ENCODE measurements around the gene C5orf47.

C5orf47 gene

DNA sequence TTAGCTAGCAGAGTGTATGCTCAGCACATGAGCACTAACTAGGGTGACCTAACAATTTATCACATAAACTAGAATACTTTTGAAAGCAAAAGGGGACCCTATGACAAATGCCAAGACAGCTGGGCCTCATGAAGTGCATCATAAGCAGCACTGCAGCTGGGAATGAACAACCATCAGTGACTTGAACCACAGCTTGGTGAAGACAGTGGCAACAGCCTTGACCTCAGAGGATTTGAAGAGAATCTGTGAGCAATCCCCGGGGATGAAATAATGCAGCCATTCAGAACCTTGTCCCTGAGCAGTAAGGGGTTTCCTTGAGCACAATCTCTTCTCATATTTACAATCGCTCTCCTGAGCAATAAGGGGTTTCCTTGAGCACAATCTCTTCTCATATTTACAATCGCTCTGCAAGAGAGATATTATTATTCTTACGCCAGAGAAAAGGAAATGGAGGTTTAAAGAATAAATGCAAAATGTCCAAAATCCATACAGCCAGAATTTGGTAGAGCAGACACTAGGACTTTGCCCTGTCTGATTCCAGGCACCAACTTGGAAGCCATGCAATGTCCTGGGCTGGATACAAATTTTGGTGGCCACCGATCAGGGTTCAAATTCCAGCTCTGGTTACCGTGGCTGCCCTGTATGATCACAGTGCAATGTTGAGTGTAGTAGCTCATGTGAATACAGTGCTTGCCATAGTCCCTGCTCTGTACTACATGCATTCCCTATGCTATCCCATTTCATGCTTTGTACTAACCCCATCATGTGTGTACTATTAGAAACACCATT, 55.7 kb downstream of the C5orf47 start:
- Histone ChIP-seq H3K27me3 (ENCODE audit: control insufficient read depth in 3 of 3, insufficient read depth in 3 of 3, low read depth in 1 of 3, low read length in 3 of 3) (peaks cover 0 to 2% (median 0%) of the 10 kb centered on the region in 3 experiments), H2AK5ac (ENCODE audit: low read depth, low read length) (no peak overlapping the region), H3K79me1 (ENCODE audit: low read depth, low read length) (no peaks in the 10 kb centered on the region), H3K36me3 (replicated peaks in 1 of 2; ENCODE audit: control insufficient read depth in 2 of 2, insufficient read depth in 2 of 2, low read length in 2 of 2) (no peaks in the 10 kb centered on the region), H3K18ac (ENCODE audit: low read length) (no peak overlapping the region), H3K27ac (replicated peaks; ENCODE audit: low read length) (no peak overlapping the region), H2BK5ac (ENCODE audit: low read length) (no peak overlapping the region), H3K4me3 (ENCODE audit: low read length in 2 of 2) (no peak overlapping the region), H3K4me1 (ENCODE audit: control insufficient read depth in 2 of 2, insufficient read depth in 1 of 2, low read depth in 1 of 2, low read length in 2 of 2) (no peaks in the 10 kb centered on the region), H2BK15ac (ENCODE audit: low read length) (no peak overlapping the region), H2BK12ac (ENCODE audit: low read length) (no peak overlapping the region), H3K23ac (ENCODE audit: low read depth, low read length, poor library complexity) (no peak overlapping the region), H3K9ac (ENCODE audit: low read depth, low read length, poor library complexity) (no peak overlapping the region), H3K9me3 (replicated peaks in 1 of 2; ENCODE audit: control insufficient read depth in 2 of 2, insufficient read depth in 1 of 2, low read depth in 1 of 2, low read length in 2 of 2) (no peaks in the 10 kb centered on the region), H2AFZ (ENCODE audit: low read length) (no peak overlapping the region), H2BK120ac (ENCODE audit: low read depth, low read length) (no peak overlapping the region), H3K4me2 (ENCODE audit: insufficient read depth, low read length, poor library complexity, severe bottlenecking) (no peak overlapping the region), H3K4ac (ENCODE audit: low read length) (no peak overlapping the region), H4K8ac (ENCODE audit: low read depth, low read length) (no peak overlapping the region), H3K14ac (ENCODE audit: low read length) (no peak overlapping the region), H4K91ac (ENCODE audit: low read depth, low read length, poor library complexity) (no peak overlapping the region)
- DNase-seq (ENCODE audit: low spot score) = no peak
- no CpG with 5 or more reads among the region's 6 CpGs for WGBS, 2 donors (ENCODE audit: extremely low coverage in 2 of 2, insufficient read length in 2 of 2, insufficient replicate concordance in 1 of 2)

DNA sequence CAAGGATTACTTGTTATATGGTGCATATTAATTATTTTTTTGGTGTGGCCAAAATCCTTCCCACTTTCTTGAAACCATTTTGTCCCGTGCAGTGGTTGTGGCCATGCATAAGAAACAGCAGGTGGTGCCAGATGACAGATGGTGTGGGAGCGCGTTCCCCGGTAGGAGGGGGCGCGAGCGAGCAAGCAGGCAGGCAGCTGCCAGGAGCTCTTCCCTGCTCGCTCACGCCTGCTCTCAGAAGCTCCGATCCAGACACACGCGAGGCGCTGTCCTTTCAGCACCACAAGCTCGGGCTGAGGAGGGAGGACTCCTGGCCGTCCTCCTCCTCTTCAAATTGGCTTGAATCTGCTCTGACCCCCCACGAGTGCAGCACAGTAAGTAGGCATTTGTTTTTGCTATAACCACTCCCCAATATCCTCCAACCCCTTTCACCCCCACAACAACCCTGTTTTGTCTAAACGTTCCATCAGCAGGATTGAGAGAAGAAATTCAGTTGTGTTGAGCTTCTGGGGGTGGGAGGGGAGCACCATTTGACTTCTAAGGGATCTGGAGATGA, 56.6 kb downstream of the C5orf47 start, which contains the start of gene NSG2:
Gene NSG2, plus strand, starts transcription at position 237 of the 556 bp plus-strand sequence. CDS start 1,050 bp downstream, outside the sequence.
- no peak within 1 kb of the TSS for H3K4me2 ChIP-seq (ENCODE audit: insufficient read depth, low read length, poor library complexity, severe bottlenecking)

DNA sequence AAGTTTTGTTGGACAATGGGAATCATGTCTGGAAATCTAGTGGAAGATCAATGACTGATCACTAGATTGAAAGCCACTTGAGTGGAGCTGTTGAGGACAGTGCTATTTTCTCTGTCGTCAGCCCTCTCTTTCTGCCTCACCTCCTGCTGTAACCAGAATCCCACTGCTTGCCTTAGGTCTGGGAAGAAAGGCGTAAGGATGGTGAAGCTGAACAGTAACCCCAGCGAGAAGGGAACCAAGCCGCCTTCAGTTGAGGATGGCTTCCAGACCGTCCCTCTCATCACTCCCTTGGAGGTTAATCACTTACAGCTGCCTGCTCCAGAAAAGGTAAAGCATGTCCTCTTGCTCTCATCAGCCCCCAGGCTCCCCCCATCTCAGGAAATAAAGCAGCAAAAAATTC, 57.6 kb downstream of the C5orf47 start:
- Histone ChIP-seq H3K9ac (ENCODE audit: low read depth, low read length, poor library complexity) (no peak overlapping the region), H2BK120ac (ENCODE audit: low read depth, low read length) (no peak overlapping the region), H2AFZ (ENCODE audit: low read length) (no peak overlapping the region), H3K23ac (ENCODE audit: low read depth, low read length, poor library complexity) (no peak overlapping the region), H4K91ac (ENCODE audit: low read depth, low read length, poor library complexity) (no peak overlapping the region), H2BK5ac (ENCODE audit: low read length) (no peak overlapping the region), H3K27ac (replicated peaks; ENCODE audit: low read length) (no peak overlapping the region), H2BK15ac (ENCODE audit: low read length) (no peak overlapping the region), H3K9me3 (replicated peaks in 1 of 2; ENCODE audit: control insufficient read depth in 2 of 2, insufficient read depth in 1 of 2, low read depth in 1 of 2, low read length in 2 of 2) (no peaks in the 10 kb centered on the region), H3K36me3 (replicated peaks in 1 of 2; ENCODE audit: control insufficient read depth in 2 of 2, insufficient read depth in 2 of 2, low read length in 2 of 2) (no peaks in the 10 kb centered on the region), H2BK12ac (ENCODE audit: low read length) (no peak overlapping the region), H2AK5ac (ENCODE audit: low read depth, low read length) (no peak overlapping the region), H3K18ac (ENCODE audit: low read length) (no peak overlapping the region), H3K14ac (ENCODE audit: low read length) (no peak overlapping the region), H3K27me3 (ENCODE audit: control insufficient read depth in 3 of 3, insufficient read depth in 3 of 3, low read depth in 1 of 3, low read length in 3 of 3) (peaks cover 0 to 2% (median 0%) of the 10 kb centered on the region in 3 experiments), H4K8ac (ENCODE audit: low read depth, low read length) (no peak overlapping the region), H3K4me3 (ENCODE audit: low read length in 2 of 2) (no peak overlapping the region), H3K4ac (ENCODE audit: low read length) (no peak overlapping the region), H3K79me1 (ENCODE audit: low read depth, low read length) (no peaks in the 10 kb centered on the region), H3K4me1 (ENCODE audit: control insufficient read depth in 2 of 2, insufficient read depth in 1 of 2, low read depth in 1 of 2, low read length in 2 of 2) (no peaks in the 10 kb centered on the region), H3K4me2 (ENCODE audit: insufficient read depth, low read length, poor library complexity, severe bottlenecking) (no peak overlapping the region)
- WGBS, 2 donors (ENCODE audit: extremely low coverage in 2 of 2, insufficient read length in 2 of 2, insufficient replicate concordance in 1 of 2) = no CpG with 5 or more reads among the region's 5 CpGs
- DNase-seq (ENCODE audit: low spot score) = no peak

More for the DNA sequence above, 56.6 kb downstream of the C5orf47 start, which contains the start of gene NSG2:
- Histone ChIP-seq H2BK12ac (ENCODE audit: low read length) (no peak within 1 kb of the TSS), H3K14ac (ENCODE audit: low read length) (no peak within 1 kb of the TSS), H3K27me3 (ENCODE audit: control insufficient read depth in 3 of 3, insufficient read depth in 3 of 3, low read depth in 1 of 3, low read length in 3 of 3) (peaks cover 0 to 2% (median 0%) of the 10 kb centered on the region in 3 experiments), H3K4me3 (ENCODE audit: low read length in 2 of 2) (no peak within 1 kb of the TSS), H2BK15ac (ENCODE audit: low read length) (no peak within 1 kb of the TSS), H3K9ac (ENCODE audit: low read depth, low read length, poor library complexity) (no peak within 1 kb of the TSS), H3K18ac (ENCODE audit: low read length) (no peak within 1 kb of the TSS), H3K79me1 (ENCODE audit: low read depth, low read length) (no peaks in the 10 kb centered on the region), H3K27ac (replicated peaks; ENCODE audit: low read length) (no peak within 1 kb of the TSS), H3K9me3 (replicated peaks in 1 of 2; ENCODE audit: control insufficient read depth in 2 of 2, insufficient read depth in 1 of 2, low read depth in 1 of 2, low read length in 2 of 2) (no peaks in the 10 kb centered on the region), H2BK120ac (ENCODE audit: low read depth, low read length) (no peak within 1 kb of the TSS), H3K4me1 (ENCODE audit: control insufficient read depth in 2 of 2, insufficient read depth in 1 of 2, low read depth in 1 of 2, low read length in 2 of 2) (no peaks in the 10 kb centered on the region), H4K91ac (ENCODE audit: low read depth, low read length, poor library complexity) (no peak within 1 kb of the TSS), H3K23ac (ENCODE audit: low read depth, low read length, poor library complexity) (no peak within 1 kb of the TSS), H3K36me3 (replicated peaks in 1 of 2; ENCODE audit: control insufficient read depth in 2 of 2, insufficient read depth in 2 of 2, low read length in 2 of 2) (no peaks in the 10 kb centered on the region), H3K4ac (ENCODE audit: low read length) (no peak within 1 kb of the TSS), H4K8ac (ENCODE audit: low read depth, low read length) (no peak within 1 kb of the TSS), H2BK5ac (ENCODE audit: low read length) (no peak within 1 kb of the TSS), H2AFZ (ENCODE audit: low read length) (no peak within 1 kb of the TSS), H2AK5ac (ENCODE audit: low read depth, low read length) (no peak within 1 kb of the TSS)
- no CpG with 5 or more reads among the region's 17 CpGs for WGBS, 2 donors (ENCODE audit: extremely low coverage in 2 of 2, insufficient read length in 2 of 2, insufficient replicate concordance in 1 of 2)
- DNase-seq (ENCODE audit: low spot score) = peak; percentile 90

DNA sequence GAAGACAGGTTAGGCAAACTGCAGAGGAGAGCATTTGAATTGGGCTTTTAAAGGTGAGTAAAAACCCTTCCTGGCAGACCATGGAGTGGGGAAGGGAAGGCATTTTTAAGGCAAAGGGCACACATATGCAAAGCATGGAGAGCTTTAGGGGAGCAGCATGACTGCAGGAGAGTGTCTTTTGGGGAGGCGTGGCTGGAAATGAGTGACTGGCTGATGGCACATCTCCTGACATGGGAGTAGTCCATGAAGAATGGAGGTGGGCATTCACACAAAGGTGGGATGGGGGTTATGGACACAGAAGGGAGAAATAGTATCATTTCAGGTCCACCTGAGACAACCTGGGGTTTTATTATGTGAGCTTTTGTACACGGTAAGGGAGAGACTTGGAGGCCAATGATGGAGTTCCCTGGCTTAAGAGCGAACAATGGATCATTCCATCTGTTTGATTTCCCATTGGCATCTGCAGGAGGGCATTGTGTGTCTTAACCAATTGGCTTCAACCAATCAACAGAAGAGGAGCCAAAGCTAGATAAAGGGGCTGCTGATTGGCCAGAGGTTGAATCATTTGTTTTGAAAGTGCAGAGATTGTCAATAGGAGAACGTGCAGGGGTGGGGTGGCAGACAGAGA, 58.6 kb downstream of the C5orf47 start:
- H3K36me3 ChIP-seq (replicated peaks in 1 of 2; ENCODE audit: control insufficient read depth in 2 of 2, insufficient read depth in 2 of 2, low read length in 2 of 2) = no peaks in the 10 kb centered on the region
- H2BK5ac ChIP-seq (ENCODE audit: low read length) = no peak overlapping the region
- H3K27ac ChIP-seq (replicated peaks; ENCODE audit: low read length) = no peak overlapping the region
- no peak overlapping the region for H4K8ac ChIP-seq (ENCODE audit: low read depth, low read length)
- H2BK15ac ChIP-seq (ENCODE audit: low read length) = no peak overlapping the region
- peaks cover 0 to under 1% of the 10 kb centered on the region in 2 donors for H3K9me3 ChIP-seq (replicated peaks in 1 of 2; ENCODE audit: control insufficient read depth in 2 of 2, insufficient read depth in 1 of 2, low read depth in 1 of 2, low read length in 2 of 2)
- H3K4me3 ChIP-seq (ENCODE audit: low read length in 2 of 2) = no peak overlapping the region
- no peak overlapping the region for H2AK5ac ChIP-seq (ENCODE audit: low read depth, low read length)
- no peak overlapping the region for H2BK120ac ChIP-seq (ENCODE audit: low read depth, low read length)
- no peak overlapping the region for H2BK12ac ChIP-seq (ENCODE audit: low read length)
- no peak overlapping the region for H3K9ac ChIP-seq (ENCODE audit: low read depth, low read length, poor library complexity)
- H3K27me3 ChIP-seq (ENCODE audit: control insufficient read depth in 3 of 3, insufficient read depth in 3 of 3, low read depth in 1 of 3, low read length in 3 of 3) = peaks cover 0 to 2% (median 0%) of the 10 kb centered on the region in 3 experiments
- H3K4ac ChIP-seq (ENCODE audit: low read length) = no peak overlapping the region
- no peak overlapping the region for H3K18ac ChIP-seq (ENCODE audit: low read length)
- DNase-seq (ENCODE audit: low spot score) = no peak
- H3K14ac ChIP-seq (ENCODE audit: low read length) = no peak overlapping the region
- no peak overlapping the region for H3K23ac ChIP-seq (ENCODE audit: low read depth, low read length, poor library complexity)
- H2AFZ ChIP-seq (ENCODE audit: low read length) = no peak overlapping the region
- H3K4me1 ChIP-seq (ENCODE audit: control insufficient read depth in 2 of 2, insufficient read depth in 1 of 2, low read depth in 1 of 2, low read length in 2 of 2) = no peaks in the 10 kb centered on the region
- no CpG with 5 or more reads among the region's 4 CpGs for WGBS, 2 donors (ENCODE audit: extremely low coverage in 2 of 2, insufficient read length in 2 of 2, insufficient replicate concordance in 1 of 2)
- H4K91ac ChIP-seq (ENCODE audit: low read depth, low read length, poor library complexity) = no peak overlapping the region
- no peak overlapping the region for H3K4me2 ChIP-seq (ENCODE audit: insufficient read depth, low read length, poor library complexity, severe bottlenecking)
- no peaks in the 10 kb centered on the region for H3K79me1 ChIP-seq (ENCODE audit: low read depth, low read length)

Data from neuronal stem cell (in vitro differentiated cells).